ENCODE results near the gene KCNJ14. TPM values are rescaled to one million over a fixed set of nuclear protein-coding genes. Genes with fewer than 3 reads are reported as not detected.
A peak's percentile ranks its signal among the peaks of the same experiment; 100 is the strongest.

The KCNJ14 gene
- total RNA-seq, 1 donor from 2014 or later = 0.19 TPM

DNA sequence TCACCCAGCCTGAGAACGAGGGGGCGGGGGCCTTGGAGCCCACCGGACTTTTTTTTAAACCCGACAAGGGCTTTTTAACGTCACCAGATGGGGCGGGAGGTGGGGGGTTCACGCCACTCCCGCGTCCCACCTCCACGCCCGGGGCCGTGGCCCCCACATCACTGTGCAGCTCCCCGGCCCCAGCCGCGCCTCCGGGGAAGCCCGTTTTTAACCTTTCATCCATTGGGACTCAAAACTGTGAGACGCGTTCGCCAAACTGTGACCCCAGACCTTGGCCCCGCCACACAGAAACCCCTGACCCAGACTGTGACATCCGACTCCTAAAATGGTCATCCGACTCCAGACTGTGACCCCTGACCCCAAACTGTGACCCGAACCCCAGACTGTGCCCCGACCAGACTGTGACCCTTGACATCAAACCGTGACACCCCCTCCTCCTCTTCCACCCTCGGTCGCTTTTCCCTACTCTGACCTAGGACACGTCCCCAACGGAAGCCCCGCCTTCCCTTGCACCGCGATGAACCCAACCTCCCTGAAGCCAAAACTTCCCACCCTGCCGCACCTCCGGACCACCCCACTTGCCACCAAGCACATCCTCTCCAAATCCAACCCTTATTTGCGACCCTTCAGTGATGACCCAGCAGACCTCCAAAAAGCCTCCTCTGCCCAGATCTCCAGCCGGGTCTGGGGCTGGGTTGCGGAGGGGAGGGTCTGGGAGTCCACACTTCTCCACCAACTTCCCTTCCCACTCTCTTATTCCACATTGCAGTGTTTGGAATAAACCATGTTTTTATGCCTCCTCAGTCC, 11.0 kb upstream of the KCNJ14 start:
- intact Hi-C loops (cut with DNase I) = no loop called here
- DNase-seq (ENCODE audit: missing footprints) (no peak), ATAC-seq (no peak)

GRCh38 chr19:48444936-48445200, 10.5 kb upstream of the KCNJ14 start:
- intact Hi-C loops (cut with DNase I) = no loop called here
- DNase-seq (ENCODE audit: missing footprints) = no peak
- ATAC-seq = no peak

- DNase-seq (ENCODE audit: missing footprints) (no peak), ATAC-seq (peak; percentile 75)
- intact Hi-C loops (cut with DNase I) = no loop called here
Observed at GRCh38 chr19:48445256-48445605, 10.1 kb upstream of the KCNJ14 start.

DNA sequence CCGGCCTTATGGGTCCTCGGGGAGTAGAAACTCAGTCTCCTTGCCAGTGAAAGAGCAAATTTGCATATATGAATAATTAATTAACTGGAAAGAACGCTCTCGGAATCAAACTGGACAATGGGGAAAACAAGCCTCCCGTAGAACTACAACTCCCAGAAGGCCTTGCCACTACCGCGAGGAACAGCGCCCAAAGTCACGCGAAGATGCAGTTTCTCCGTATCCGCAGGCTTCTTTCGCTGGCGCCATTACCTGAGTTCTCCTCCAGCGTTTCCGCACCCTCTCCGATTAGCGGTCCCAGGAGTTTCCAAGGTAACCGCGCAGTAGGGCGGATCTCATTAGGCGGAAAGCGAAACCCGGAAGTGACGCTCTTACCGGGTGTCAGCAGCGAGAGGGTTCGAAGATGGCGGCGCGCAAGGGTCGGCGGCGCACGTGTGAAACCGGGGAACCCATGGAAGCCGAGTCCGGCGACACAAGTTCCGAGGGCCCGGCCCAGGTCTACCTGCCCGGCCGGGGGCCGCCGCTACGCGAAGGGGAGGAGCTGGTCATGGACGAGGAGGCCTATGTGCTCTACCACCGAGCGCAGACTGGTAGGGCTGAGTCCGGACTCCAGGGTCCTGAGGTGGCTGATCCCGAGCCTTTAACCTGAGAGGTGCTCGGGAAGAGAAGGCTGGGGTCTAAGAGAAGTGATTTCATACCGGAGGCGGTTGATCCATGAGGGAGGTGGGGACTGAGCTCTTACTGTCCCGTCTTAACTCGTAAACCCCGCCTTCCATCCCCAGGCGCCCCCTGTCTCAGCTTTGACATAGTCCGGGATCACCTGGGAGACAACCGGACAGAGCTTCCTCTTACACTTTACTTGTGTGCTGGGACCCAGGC, 9.5 kb upstream of the KCNJ14 start, which contains the start of gene GRWD1:
Gene GRWD1 (plus strand): TSS at position 378 of the 876 bp plus-strand sequence. CDS start 23 bp downstream, at position 401.
- peak; percentile 91 for ATAC-seq
- intact Hi-C loops (cut with DNase I) = loop anchor here (1.0 kb wide), 1 partner anchor 55 kb away; the partner anchor contains the start of gene KDELR1
- DNase-seq (ENCODE audit: missing footprints) = peak; percentile 93

DNA sequence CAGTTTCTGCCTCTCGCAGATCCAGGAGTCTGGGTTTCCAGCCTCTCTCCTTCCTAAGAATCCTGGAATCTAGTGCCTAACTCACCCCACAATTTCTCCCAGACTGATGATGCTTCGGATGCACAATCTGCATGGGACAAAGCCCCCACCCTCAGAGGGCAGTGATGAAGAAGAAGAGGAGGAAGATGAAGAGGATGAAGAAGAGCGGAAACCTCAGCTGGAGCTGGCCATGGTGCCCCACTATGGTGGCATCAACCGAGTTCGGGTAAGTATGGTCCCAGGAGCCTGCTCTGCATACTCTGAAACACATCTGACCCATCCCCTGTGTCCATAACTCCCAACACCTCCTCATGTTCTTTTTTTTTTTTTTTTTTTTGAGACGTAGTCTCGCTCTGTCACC, 8.8 kb upstream of the KCNJ14 start:
- ATAC-seq (no peak), DNase-seq (ENCODE audit: missing footprints) (no peak)
- intact Hi-C loops (cut with DNase I) = loop anchor here (1.0 kb wide), 1 partner anchor 55 kb away; the partner anchor contains the start of gene KDELR1

GRCh38 chr19:48448563-48448962, 6.8 kb upstream of the KCNJ14 start:
- ATAC-seq (no peak), DNase-seq (ENCODE audit: missing footprints) (no peak)
- intact Hi-C loops (cut with DNase I) = no loop called here

- ATAC-seq (no peak), DNase-seq (ENCODE audit: missing footprints) (no peak)
- intact Hi-C loops (cut with DNase I) = no loop called here
Observed at GRCh38 chr19:48450441-48450840, 4.9 kb upstream of the KCNJ14 start.

- ATAC-seq (no peak), DNase-seq (ENCODE audit: missing footprints) (no peak)
- intact Hi-C loops (cut with DNase I) = no loop called here
Observed at GRCh38 chr19:48450863-48451262, 4.5 kb upstream of the KCNJ14 start.

- intact Hi-C loops (cut with DNase I) = no loop called here
- no peak for DNase-seq (ENCODE audit: missing footprints)
Observed at GRCh38 chr19:48451624-48452023, 3.8 kb upstream of the KCNJ14 start.

GRCh38 chr19:48452289-48453190, 2.8 kb upstream of the KCNJ14 start:
- intact Hi-C loops (cut with DNase I) = no loop called here
- no peak for ATAC-seq
- DNase-seq (ENCODE audit: missing footprints) = no peak

More at GRCh38 chr19:48451624-48452023, 3.8 kb upstream of the KCNJ14 start:
- no peak for ATAC-seq

- ATAC-seq (no peak), DNase-seq (ENCODE audit: missing footprints) (no peak)
- intact Hi-C loops (cut with DNase I) = no loop called here
Observed at GRCh38 chr19:48454150-48454730, 1.1 kb upstream of the KCNJ14 start.

DNA sequence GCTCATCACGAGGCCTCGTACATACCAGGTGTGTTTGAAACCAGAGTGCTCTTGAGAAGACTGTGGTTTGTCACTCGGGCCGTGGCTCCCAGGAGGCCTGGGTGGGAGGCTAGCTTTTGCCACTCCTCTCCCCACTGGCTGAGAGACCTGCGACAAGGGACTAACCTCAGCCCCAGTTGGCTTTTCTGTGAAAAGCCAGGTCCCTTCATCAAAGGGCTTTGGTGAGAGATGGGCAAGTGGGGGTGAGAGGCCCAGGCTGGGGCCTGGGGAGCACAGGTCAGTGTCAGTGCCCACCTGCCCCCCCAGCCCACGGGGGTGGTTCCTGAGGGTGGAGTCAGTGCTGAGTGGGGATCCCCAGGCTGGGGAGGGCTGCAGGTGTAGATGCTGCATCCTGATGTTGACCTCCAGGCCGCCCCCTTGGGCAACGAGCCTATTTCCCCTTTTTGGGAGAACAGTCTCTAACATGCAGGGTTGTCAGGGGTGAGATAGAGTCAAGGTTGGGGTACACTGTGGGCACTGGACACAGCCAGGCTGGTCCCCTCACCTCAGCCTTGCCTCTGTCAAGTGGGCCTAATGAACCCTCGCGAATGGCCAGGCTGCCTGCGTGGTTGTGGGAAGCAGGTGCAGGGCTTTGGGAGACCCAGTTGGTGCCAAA, 661 bp downstream of the KCNJ14 start:
- no peak for DNase-seq (ENCODE audit: missing footprints)
- ATAC-seq = no peak
- intact Hi-C loops (cut with DNase I) = no loop called here

- intact Hi-C loops (cut with DNase I) = no loop called here
- ATAC-seq (no peak), DNase-seq (ENCODE audit: missing footprints) (no peak)
Observed at GRCh38 chr19:48456864-48457263, 1.5 kb downstream of the KCNJ14 start.

- DNase-seq (ENCODE audit: missing footprints) = no peak
- no peak for ATAC-seq
- intact Hi-C loops (cut with DNase I) = no loop called here
Observed at GRCh38 chr19:48458016-48458415, 2.6 kb downstream of the KCNJ14 start.

- ATAC-seq (no peak), DNase-seq (ENCODE audit: missing footprints) (no peak)
- intact Hi-C loops (cut with DNase I) = no loop called here
Observed at GRCh38 chr19:48461651-48461981, 6.2 kb downstream of the KCNJ14 start.

- DNase-seq (ENCODE audit: missing footprints) (peak; percentile 50), ATAC-seq (no peak)
- intact Hi-C loops (cut with DNase I) = no loop called here
Observed at GRCh38 chr19:48461982-48462655, 6.7 kb downstream of the KCNJ14 start.

GRCh38 chr19:48465215-48465614, 9.8 kb downstream of the KCNJ14 start:
- intact Hi-C loops (cut with DNase I) = no loop called here
- DNase-seq (ENCODE audit: missing footprints) = no peak
- ATAC-seq = no peak

Data from Right ventricle myocardium inferior (tissue), 1 donor.